Keratinocyte (primary cell): Measurements from ENCODE around the gene LMBR1L. TPM values are rescaled to one million over a fixed set of nuclear protein-coding genes. Genes with fewer than 3 reads are reported as not detected.
A peak's percentile ranks its signal among the peaks of the same experiment; 100 is the strongest.

ENCODE experiments used
- DNase-seq: peaks from one replicate; pipeline ENCODE4 v3.0.0-alpha.2; 2011; ENCODE audit warnings: low read depth, missing footprints, low spot score
- FAIRE-seq: peaks from 2 replicates; lab custom pipeline; 2011; peaks lifted over from hg19 to GRCh38; lab: Jason Lieb, UNC
- H2AFZ ChIP-seq: 2 replicates; pipeline ENCODE4 v1.6.0; 2012; ENCODE audit warnings: low read length, control low read depth, inconsistent platforms; ENCODE audit not compliant: control insufficient read depth
- H3K27ac ChIP-seq: 2 replicates; pipeline ENCODE4 v1.5.1; 2011; ENCODE audit warnings: low read length; ENCODE audit not compliant: control insufficient read depth, insufficient read depth
- H3K27me3 ChIP-seq: 3 replicates; pipeline ENCODE4 v1.6.0; 2011; ENCODE audit warnings: low read length; ENCODE audit not compliant: control insufficient read depth, insufficient read depth; ENCODE audit errors: extremely low read depth
- H3K36me3 ChIP-seq, 2 experiments: 2 replicates in 1 of 2; 3 replicates in 1 of 2; pipeline ENCODE4 v1.5.1; 2011; ENCODE audit warnings: low read length in 2 of 2, mild to moderate bottlenecking in 1 of 2; ENCODE audit not compliant: control insufficient read depth in 2 of 2, insufficient read depth in 2 of 2; ENCODE audit errors: extremely low read depth in 1 of 2
- H3K4me1 ChIP-seq: 3 replicates; pipeline ENCODE4 v1.5.1; 2011; ENCODE audit warnings: low read length; ENCODE audit not compliant: control insufficient read depth, insufficient read depth; ENCODE audit errors: extremely low read depth
- H3K4me2 ChIP-seq: 3 replicates; pipeline ENCODE4 v1.6.0; 2011; ENCODE audit warnings: low read depth, low read length; ENCODE audit not compliant: control insufficient read depth, insufficient read depth; ENCODE audit errors: extremely low read depth
- H3K4me3 ChIP-seq, 3 experiments: fragments of 200-600 bp in 1 of 3; sonication (generic) in 1 of 3; 2 replicates in 2 of 3; 3 replicates in 1 of 3; pipeline ENCODE4 v1.5.1; 2011 to 2016; ENCODE audit warnings: low read length in 3 of 3, mild to moderate bottlenecking in 3 of 3, control low read depth in 2 of 3, inconsistent platforms in 1 of 3, low read depth in 1 of 3, mixed read lengths in 1 of 3, mixed run types in 1 of 3, moderate library complexity in 1 of 3; ENCODE audit not compliant: control insufficient read depth in 2 of 3, insufficient read depth in 2 of 3; ENCODE audit errors: extremely low read depth in 1 of 3
- H3K79me2 ChIP-seq: 2 replicates; pipeline ENCODE4 v1.6.0; 2012; ENCODE audit warnings: low read length; ENCODE audit not compliant: control insufficient read depth, insufficient read depth
- H3K9ac ChIP-seq: 3 replicates; pipeline ENCODE4 v1.6.0; 2011; ENCODE audit warnings: low read length; ENCODE audit not compliant: control insufficient read depth, insufficient read depth; ENCODE audit errors: extremely low read depth
- H3K9me1 ChIP-seq: 3 replicates; pipeline ENCODE4 v1.6.0; 2011; ENCODE audit warnings: low read length; ENCODE audit not compliant: control insufficient read depth, insufficient read depth; ENCODE audit errors: extremely low read depth
- H3K9me3 ChIP-seq: 2 replicates; pipeline ENCODE4 v1.5.1; 2012; ENCODE audit warnings: low read depth, low read length; ENCODE audit not compliant: control insufficient read depth
- H4K20me1 ChIP-seq: 3 replicates; pipeline ENCODE4 v1.6.0; 2011; ENCODE audit warnings: low read length; ENCODE audit not compliant: control insufficient read depth, insufficient read depth; ENCODE audit errors: extremely low read depth
- CTCF ChIP-seq, 3 experiments: IDR thresholded peaks in 1 of 3; conservative IDR thresholded peaks in 1 of 3; optimal IDR thresholded peaks in 1 of 3; 2 replicates in 2 of 3; 3 replicates in 1 of 3; pipeline versions ENCODE3 to v1.5.1; 2011; ENCODE audit warnings: low read length in 3 of 3, mild to moderate bottlenecking in 3 of 3, moderate library complexity in 2 of 3, control low read depth in 1 of 3, inconsistent platforms in 1 of 3; ENCODE audit not compliant: insufficient read depth in 2 of 3; ENCODE audit errors: extremely low read depth in 1 of 3
- EZH2 ChIP-seq: IDR thresholded peaks from one replicate; pipeline ENCODE4 v1.6.1; 2012; ENCODE audit warnings: inconsistent platforms, mild to moderate bottlenecking, low read length, moderate library complexity
- dilution Hi-C: fragments of 300-500 bp; cut with MboI; formaldehyde crosslinking; loops from one replicate; pipeline ENCODE4 v1.7.0; 2020; ENCODE audit warnings: low sequenced_read_pairs; ENCODE audit not compliant: extremely low pct_ligation_motif_present
- polyA plus RNA-seq, 5 experiments: library from polyadenylated mRNA; depleted of rRNA in 3 of 5; stranded (reverse) in 3 of 5; stranded (forward) in 1 of 5; unstranded in 1 of 5; fragments of >200 nt; gene quantifications; 1 replicate in 1 of 5; 2 replicates in 3 of 5; 3 replicates in 1 of 5; pipeline versions ENCODE4 v1.2.1 to v1.2.3, GENCODE V29; 2011 to 2012; ENCODE audit warnings: missing spikeins in 2 of 5, low read depth in 1 of 5, low replicate concordance in 1 of 5

The LMBR1L gene
- polyA plus RNA-seq, 1 donor (not counting 4 experiments of a cell fraction or from before 2014, with no cell fraction given) = 30.1 TPM

- peaks cover 3% of the 10 kb centered on the region for H3K9me1 ChIP-seq
- H3K36me3 ChIP-seq = peaks cover 0 to 5% of the 10 kb centered on the region in 2 experiments
- peak within 1 kb of the TSS; percentile 97 for H3K9ac ChIP-seq
- peaks cover 56% of the 10 kb centered on the region for H3K79me2 ChIP-seq
- FAIRE-seq (no peak), DNase-seq (no peak)
- H3K4me1 ChIP-seq = peaks cover 28% of the 10 kb centered on the region
- H3K27me3 ChIP-seq = no peaks in the 10 kb centered on the region
- peak within 1 kb of the TSS; percentile 96 for H3K4me2 ChIP-seq
- peak within 1 kb of the TSS; percentile 98 for H2AFZ ChIP-seq
- H3K27ac ChIP-seq = peak within 1 kb of the TSS; percentile 94
- dilution Hi-C loops = no loop called here
- TF ChIP-seq CTCF (optimal IDR thresholded peaks at IDR 0.05 in 1 of 3, IDR thresholded peaks at IDR 0.05 in 1 of 3, conservative IDR thresholded peaks at IDR 0.05 in 1 of 3; ENCODE audit: extremely low read depth in 1 of 3, insufficient read depth in 2 of 3, low read length in 3 of 3) (peak in 1 of 3 experiments; percentile 28), EZH2 (no peak)
- no peaks in the 10 kb centered on the region for H3K9me3 ChIP-seq
- peak within 1 kb of the TSS; percentile 85 to 98 (median 87) for H3K4me3 ChIP-seq
- H4K20me1 ChIP-seq = peaks cover 19% of the 10 kb centered on the region
Measured at GRCh38 chr12:49060237-49061156, 50.1 kb downstream of the LMBR1L start, which contains the start of gene KMT2D. TSS of gene KMT2D (minus strand) at chr12:49060794. CDS start at chr12:49055324, 5,470 bp downstream.

- DNase-seq = no peak
- no peak overlapping the region for H2AFZ ChIP-seq
- H4K20me1 ChIP-seq = peaks cover 28% of the 10 kb centered on the region
- peaks cover 28% of the 10 kb centered on the region for H3K4me1 ChIP-seq
- peak overlapping the region; percentile 85 to 98 (median 87) for H3K4me3 ChIP-seq
- peak overlapping the region; percentile 84 for H3K4me2 ChIP-seq
- peak overlapping the region; percentile 94 for H3K27ac ChIP-seq
- no peaks in the 10 kb centered on the region for H3K9me3 ChIP-seq
- TF ChIP-seq CTCF (optimal IDR thresholded peaks at IDR 0.05 in 1 of 3, IDR thresholded peaks at IDR 0.05 in 1 of 3, conservative IDR thresholded peaks at IDR 0.05 in 1 of 3; ENCODE audit: extremely low read depth in 1 of 3, insufficient read depth in 2 of 3, low read length in 3 of 3) (no peak), EZH2 (no peak)
- H3K9ac ChIP-seq = peak overlapping the region; percentile 97
- peaks cover 3% of the 10 kb centered on the region for H3K9me1 ChIP-seq
- no peak for FAIRE-seq
- H3K79me2 ChIP-seq = peaks cover 65% of the 10 kb centered on the region
- dilution Hi-C loops = no loop called here
- H3K36me3 ChIP-seq = peaks cover 5 to 14% of the 10 kb centered on the region in 2 experiments
- no peaks in the 10 kb centered on the region for H3K27me3 ChIP-seq
Measured at GRCh38 chr12:49059299-49060171, 51.1 kb downstream of the LMBR1L start.
